Loucy (cell line): ENCODE data around the gene VAV2.

Source experiments
- H2AFZ ChIP-seq: fragments of 200-600 bp; sonication (generic); 2 replicates; pipeline ENCODE4 v1.6.0; 2016; ENCODE audit warnings: antibody characterized with exemption, mild to moderate bottlenecking, low read length, moderate library complexity
- H3F3A ChIP-seq: fragments of 200-600 bp; 2 replicates; pipeline ENCODE4 v1.6.0; 2016; ENCODE audit warnings: antibody characterized with exemption, low read depth, mild to moderate bottlenecking
- H3K27me3 ChIP-seq: fragments of 200-600 bp; sonication (generic); 2 replicates; pipeline ENCODE4 v1.6.1; 2014; ENCODE audit warnings: low read length, mild to moderate bottlenecking; ENCODE audit not compliant: insufficient read depth, poor library complexity, severe bottlenecking
- H3K36me3 ChIP-seq: fragments of 200-600 bp; sonication (generic); 2 replicates; pipeline ENCODE4 v1.6.1; 2016; ENCODE audit warnings: low read length; ENCODE audit not compliant: insufficient read depth
- H3K4me1 ChIP-seq: fragments of 200-600 bp; sonication (generic); 2 replicates; pipeline ENCODE4 v1.5.1; 2014; ENCODE audit warnings: low read length, mild to moderate bottlenecking; ENCODE audit not compliant: insufficient read depth, poor library complexity, severe bottlenecking
- H3K4me2 ChIP-seq: fragments of 200-600 bp; sonication (generic); 2 replicates; pipeline ENCODE4 v1.6.0; 2014; ENCODE audit warnings: antibody characterized with exemption, low read length, low read depth, mild to moderate bottlenecking; ENCODE audit not compliant: poor library complexity, severe bottlenecking
- H3K4me3 ChIP-seq: fragments of 200-600 bp; sonication (generic); 2 replicates; pipeline ENCODE4 v1.5.1; 2014; ENCODE audit warnings: low read length, mild to moderate bottlenecking, mixed read lengths; ENCODE audit not compliant: poor library complexity, severe bottlenecking
- H3K79me2 ChIP-seq: fragments of 200-600 bp; sonication (generic); 2 replicates; pipeline ENCODE4 v1.6.1; 2014; ENCODE audit warnings: low read length; ENCODE audit not compliant: insufficient read depth
- H3K9ac ChIP-seq: fragments of 200-600 bp; sonication (generic); 2 replicates; pipeline ENCODE4 v1.6.0; 2014; ENCODE audit warnings: mild to moderate bottlenecking, low read depth, low read length, moderate library complexity; ENCODE audit not compliant: poor library complexity, severe bottlenecking
- H3K9me2 ChIP-seq: fragments of 200-600 bp; sonication (generic); replicated peaks from 2 replicates; pipeline ENCODE4 v1.6.1; 2016; ENCODE audit warnings: low read depth, low read length, mixed read lengths
- H3K9me3 ChIP-seq: fragments of 200-600 bp; sonication (generic); 2 replicates; pipeline ENCODE4 v1.6.1; 2014; ENCODE audit warnings: mild to moderate bottlenecking, antibody characterized with exemption, low read length, low read depth; ENCODE audit not compliant: insufficient read depth
- H4K20me1 ChIP-seq: fragments of 200-600 bp; sonication (generic); 2 replicates; pipeline ENCODE4 v1.6.0; 2014; ENCODE audit warnings: antibody characterized with exemption, low read length, mild to moderate bottlenecking; ENCODE audit not compliant: insufficient read depth, poor library complexity, severe bottlenecking
- CTCF ChIP-seq: fragments of 200-600 bp; sonication (generic); conservative IDR thresholded peaks from 2 replicates; pipeline ENCODE4 v1.5.1; 2014; ENCODE audit warnings: mild to moderate bottlenecking, antibody characterized with exemption, low read length
- EZH2phosphoT487 ChIP-seq: fragments of 200-600 bp; IDR thresholded peaks from 2 replicates; pipeline ENCODE4 v1.6.1; 2018; ENCODE audit warnings: antibody characterized with exemption, mild to moderate bottlenecking, moderate library complexity, borderline replicate concordance

The VAV2 gene

GRCh38 chr9:133994353-133995011 is 2.4 kb upstream of the VAV2 start:
- Histone ChIP-seq H3K27me3 (no peaks in the 10 kb centered on the region), H3K36me3 (no peaks in the 10 kb centered on the region), H3K4me2 (no peak overlapping the region), H3F3A (no peaks in the 10 kb centered on the region), H3K9ac (no peak overlapping the region), H3K4me3 (no peak overlapping the region), H2AFZ (no peak overlapping the region), H3K4me1 (peaks cover 30% of the 10 kb centered on the region), H3K9me3 (no peaks in the 10 kb centered on the region), H3K79me2 (peaks cover 29% of the 10 kb centered on the region; the same call in 1 of the 2 replicates), H4K20me1 (peaks cover 7% of the 10 kb centered on the region), H3K9me2 (no peaks in the 10 kb centered on the region)
- TF ChIP-seq EZH2phosphoT487 (no peak), CTCF (peak; percentile 94)

DNA sequence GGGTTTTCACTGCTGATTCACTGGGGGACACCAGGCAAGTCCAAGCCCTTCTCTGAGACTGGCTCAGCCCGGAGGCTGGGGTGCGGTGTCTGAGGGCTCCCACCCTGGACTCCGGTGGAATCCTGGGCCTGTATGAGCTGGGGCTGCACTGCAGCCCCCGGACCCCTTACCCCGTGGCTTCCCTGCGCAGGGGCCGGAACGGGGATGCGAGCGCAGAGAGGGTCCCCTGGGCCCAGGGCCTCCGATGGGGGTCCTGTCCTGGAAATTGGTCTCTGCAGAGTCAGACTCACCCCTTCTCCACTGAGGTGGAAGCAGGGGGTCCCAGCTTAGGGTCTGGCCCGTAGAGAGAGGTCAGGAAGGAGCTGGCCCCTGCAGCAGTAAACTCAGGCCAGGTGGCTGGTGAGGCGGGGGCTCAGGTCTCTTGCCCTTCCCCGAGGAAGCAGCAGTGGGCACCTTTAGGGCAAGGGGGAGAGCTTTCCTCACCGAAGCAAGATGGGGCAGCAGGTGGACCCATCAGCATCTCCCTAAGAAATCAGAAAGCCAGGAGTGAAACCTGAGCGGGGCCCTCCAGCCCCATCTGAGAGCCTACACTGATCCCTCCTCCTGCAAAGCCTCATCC is 1.6 kb upstream of the VAV2 start:
- Histone ChIP-seq H3K36me3 (no peaks in the 10 kb centered on the region), H3K27me3 (no peaks in the 10 kb centered on the region), H4K20me1 (peaks cover 7% of the 10 kb centered on the region), H3K4me3 (peak overlapping the region; percentile 97), H3K79me2 (peaks cover 30% of the 10 kb centered on the region), H3K4me1 (peaks cover 30% of the 10 kb centered on the region), H3K4me2 (peak overlapping the region; percentile 98), H3F3A (no peaks in the 10 kb centered on the region), H3K9me2 (no peaks in the 10 kb centered on the region), H2AFZ (peak overlapping the region; percentile 97), H3K9ac (peak overlapping the region; percentile 95), H3K9me3 (no peaks in the 10 kb centered on the region)
- TF ChIP-seq CTCF (no peak), EZH2phosphoT487 (no peak)

GRCh38 chr9:133992780-133993634 is 883 bp upstream of the VAV2 start:
- H3K4me3 ChIP-seq = peak overlapping the region; percentile 97
- no peaks in the 10 kb centered on the region for H3K9me2 ChIP-seq
- H3F3A ChIP-seq = no peaks in the 10 kb centered on the region
- H3K9me3 ChIP-seq = no peaks in the 10 kb centered on the region
- H2AFZ ChIP-seq = peak overlapping the region; percentile 97
- peaks cover 32% of the 10 kb centered on the region for H3K4me1 ChIP-seq
- peaks cover 37% of the 10 kb centered on the region for H3K79me2 ChIP-seq
- peak overlapping the region; percentile 95 for H3K9ac ChIP-seq
- no peaks in the 10 kb centered on the region for H3K36me3 ChIP-seq
- H3K27me3 ChIP-seq = no peaks in the 10 kb centered on the region
- peaks cover 7% of the 10 kb centered on the region for H4K20me1 ChIP-seq
- TF ChIP-seq EZH2phosphoT487 (no peak), CTCF (peak; percentile 66)
- H3K4me2 ChIP-seq = peak overlapping the region; percentile 98
